ENCODE measurements around the gene ANTXR1.

Gene ANTXR1

GRCh38 chr2:68977453-68977852, 35.5 kb upstream of the ANTXR1 start:
- ATAC-seq (ENCODE audit: insufficient read depth, low read depth) (no peak), DNase-seq (no peak)
- H3K27me3 ChIP-seq (ENCODE audit: insufficient read depth, low read length, poor library complexity): no peaks in the 10 kb centered on the region
- peaks cover 9% of the 10 kb centered on the region; the same call in 1 of the 2 replicates for H3K4me1 ChIP-seq (ENCODE audit: insufficient read depth, low read length)
- H3K9ac ChIP-seq (ENCODE audit: low read depth, low read length): no peak overlapping the region
- no peak overlapping the region for H3K27ac ChIP-seq (ENCODE audit: low read length)
- no peaks in the 10 kb centered on the region for H4K20me1 ChIP-seq (ENCODE audit: insufficient read depth, low read length)
- no peaks in the 10 kb centered on the region for H3K9me3 ChIP-seq (ENCODE audit: insufficient read depth, low read length, severe bottlenecking)
- no peaks in the 10 kb centered on the region for H3K79me2 ChIP-seq (ENCODE audit: insufficient read depth, low read length)
- no peak for TF ChIP-seq EZH2 (IDR thresholded peaks at IDR 0.05; ENCODE audit: borderline replicate concordance, low read depth, low read length, severe bottlenecking)
- TF ChIP-seq CTCF (IDR thresholded peaks at IDR 0.05; ENCODE audit: borderline replicate concordance, extremely low read depth, low read length, poor library complexity, severe bottlenecking): no peak
- no peaks in the 10 kb centered on the region for H3K36me3 ChIP-seq (ENCODE audit: insufficient read depth, low read length)
- no peak overlapping the region for H3K4me2 ChIP-seq (ENCODE audit: insufficient read depth, low read length)
- no peak overlapping the region for H2AFZ ChIP-seq (ENCODE audit: low read depth, low read length)
- H3K4me3 ChIP-seq (ENCODE audit: low read depth in 1 of 2, low read length in 2 of 2): no peak overlapping the region

- H3K9me3 ChIP-seq (ENCODE audit: insufficient read depth, low read length, severe bottlenecking): no peaks in the 10 kb centered on the region
- H3K4me3 ChIP-seq (ENCODE audit: low read depth in 1 of 2, low read length in 2 of 2): no peak overlapping the region
- no peaks in the 10 kb centered on the region for H3K36me3 ChIP-seq (ENCODE audit: insufficient read depth, low read length)
- TF ChIP-seq CTCF (IDR thresholded peaks at IDR 0.05; ENCODE audit: borderline replicate concordance, extremely low read depth, low read length, poor library complexity, severe bottlenecking) (no peak), EZH2 (IDR thresholded peaks at IDR 0.05; ENCODE audit: borderline replicate concordance, low read depth, low read length, severe bottlenecking) (no peak)
- no peaks in the 10 kb centered on the region for H4K20me1 ChIP-seq (ENCODE audit: insufficient read depth, low read length)
- H3K27me3 ChIP-seq (ENCODE audit: insufficient read depth, low read length, poor library complexity): no peaks in the 10 kb centered on the region
- H2AFZ ChIP-seq (ENCODE audit: low read depth, low read length): no peak overlapping the region
- DNase-seq: no peak
- peaks cover 9% of the 10 kb centered on the region; the same call in 1 of the 2 replicates for H3K4me1 ChIP-seq (ENCODE audit: insufficient read depth, low read length)
- ATAC-seq (ENCODE audit: insufficient read depth, low read depth): no peak
- no peak overlapping the region for H3K4me2 ChIP-seq (ENCODE audit: insufficient read depth, low read length)
- no peak overlapping the region for H3K9ac ChIP-seq (ENCODE audit: low read depth, low read length)
- no peak overlapping the region for H3K27ac ChIP-seq (ENCODE audit: low read length)
- no peaks in the 10 kb centered on the region for H3K79me2 ChIP-seq (ENCODE audit: insufficient read depth, low read length)
These were observed 34.9 kb upstream of the ANTXR1 start for GRCh38 chr2:68978098-68978497.

GRCh38 chr2:68980956-68981355, 32.0 kb upstream of the ANTXR1 start:
- H3K27me3 ChIP-seq (ENCODE audit: insufficient read depth, low read length, poor library complexity): no peaks in the 10 kb centered on the region
- peak; percentile 90 for ATAC-seq (ENCODE audit: insufficient read depth, low read depth)
- H3K79me2 ChIP-seq (ENCODE audit: insufficient read depth, low read length): no peaks in the 10 kb centered on the region
- no peak overlapping the region for H3K4me3 ChIP-seq (ENCODE audit: low read depth in 1 of 2, low read length in 2 of 2)
- no peaks in the 10 kb centered on the region for H4K20me1 ChIP-seq (ENCODE audit: insufficient read depth, low read length)
- DNase-seq: peak; percentile 45
- no peaks in the 10 kb centered on the region for H3K9me3 ChIP-seq (ENCODE audit: insufficient read depth, low read length, severe bottlenecking)
- H3K9ac ChIP-seq (ENCODE audit: low read depth, low read length): no peak overlapping the region
- TF ChIP-seq CTCF (IDR thresholded peaks at IDR 0.05; ENCODE audit: borderline replicate concordance, extremely low read depth, low read length, poor library complexity, severe bottlenecking) (no peak), EZH2 (IDR thresholded peaks at IDR 0.05; ENCODE audit: borderline replicate concordance, low read depth, low read length, severe bottlenecking) (no peak)
- no peaks in the 10 kb centered on the region for H3K36me3 ChIP-seq (ENCODE audit: insufficient read depth, low read length)
- H3K4me2 ChIP-seq (ENCODE audit: insufficient read depth, low read length): no peak overlapping the region
- H3K4me1 ChIP-seq (ENCODE audit: insufficient read depth, low read length): peaks cover 9% of the 10 kb centered on the region; the same call in 1 of the 2 replicates
- H3K27ac ChIP-seq (ENCODE audit: low read length): no peak overlapping the region
- H2AFZ ChIP-seq (ENCODE audit: low read depth, low read length): no peak overlapping the region

GRCh38 chr2:68987021-68987503, 25.9 kb upstream of the ANTXR1 start:
- Histone ChIP-seq H3K36me3 (ENCODE audit: insufficient read depth, low read length) (no peaks in the 10 kb centered on the region), H4K20me1 (ENCODE audit: insufficient read depth, low read length) (no peaks in the 10 kb centered on the region), H3K27ac (ENCODE audit: low read length) (no peak overlapping the region), H3K9ac (ENCODE audit: low read depth, low read length) (no peak overlapping the region), H3K27me3 (ENCODE audit: insufficient read depth, low read length, poor library complexity) (peaks cover 8% of the 10 kb centered on the region), H3K4me2 (ENCODE audit: insufficient read depth, low read length) (no peak overlapping the region), H3K9me3 (ENCODE audit: insufficient read depth, low read length, severe bottlenecking) (no peaks in the 10 kb centered on the region), H3K4me1 (ENCODE audit: insufficient read depth, low read length) (no peaks in the 10 kb centered on the region), H2AFZ (ENCODE audit: low read depth, low read length) (no peak overlapping the region), H3K79me2 (ENCODE audit: insufficient read depth, low read length) (no peaks in the 10 kb centered on the region), H3K4me3 (ENCODE audit: low read depth in 1 of 2, low read length in 2 of 2) (no peak overlapping the region)
- DNase-seq (no peak), ATAC-seq (ENCODE audit: insufficient read depth, low read depth) (no peak)
- TF ChIP-seq EZH2 (IDR thresholded peaks at IDR 0.05; ENCODE audit: borderline replicate concordance, low read depth, low read length, severe bottlenecking): no peak
- TF ChIP-seq CTCF (IDR thresholded peaks at IDR 0.05; ENCODE audit: borderline replicate concordance, extremely low read depth, low read length, poor library complexity, severe bottlenecking): no peak

All from DND-41 (cell line).